ENCODE data around the gene LPXN. TPM values are rescaled to one million over a fixed set of nuclear protein-coding genes. Genes with fewer than 3 reads are reported as not detected.

Gene LPXN
- total RNA-seq, 1 donor from 2014 or later, result 4.7 TPM

GRCh38 chr11:58507355-58507754 lies 68.3 kb downstream of the LPXN start:
- H3K27me3 Mint-ChIP-seq, result peaks cover 19% of the 10 kb centered on the region
- TF ChIP-seq CTCF (conservative IDR thresholded peaks at IDR 0.05), result no peak
- H3K4me3 Mint-ChIP-seq, result no peak overlapping the region
- DNase-seq (ENCODE audit: extremely low spot score, unreplicated experiment), result no peak
- no peaks in the 10 kb centered on the region for H3K9me3 Mint-ChIP-seq
- H3K27ac Mint-ChIP-seq, result no peak overlapping the region
- no peaks in the 10 kb centered on the region for H3K36me3 Mint-ChIP-seq
- no peaks in the 10 kb centered on the region for H3K4me1 Mint-ChIP-seq (ENCODE audit: unreplicated experiment)

GRCh38 chr11:58506935-58507334 lies 68.7 kb downstream of the LPXN start:
- TF ChIP-seq CTCF (conservative IDR thresholded peaks at IDR 0.05), result no peak
- Mint-ChIP-seq H3K27me3 (peaks cover 19% of the 10 kb centered on the region), H3K4me1 (ENCODE audit: unreplicated experiment) (no peaks in the 10 kb centered on the region), H3K9me3 (no peaks in the 10 kb centered on the region), H3K27ac (no peak overlapping the region), H3K4me3 (no peak overlapping the region), H3K36me3 (no peaks in the 10 kb centered on the region)
- DNase-seq (ENCODE audit: extremely low spot score, unreplicated experiment), result no peak

GRCh38 chr11:58505849-58506248 lies 69.8 kb downstream of the LPXN start:
- no peaks in the 10 kb centered on the region for H3K36me3 Mint-ChIP-seq
- peaks cover 19% of the 10 kb centered on the region for H3K27me3 Mint-ChIP-seq
- H3K27ac Mint-ChIP-seq, result no peak overlapping the region
- no peaks in the 10 kb centered on the region for H3K4me1 Mint-ChIP-seq (ENCODE audit: unreplicated experiment)
- no peaks in the 10 kb centered on the region for H3K9me3 Mint-ChIP-seq
- no peak for TF ChIP-seq CTCF (conservative IDR thresholded peaks at IDR 0.05)
- H3K4me3 Mint-ChIP-seq, result no peak overlapping the region
- DNase-seq (ENCODE audit: extremely low spot score, unreplicated experiment), result no peak

DNA sequence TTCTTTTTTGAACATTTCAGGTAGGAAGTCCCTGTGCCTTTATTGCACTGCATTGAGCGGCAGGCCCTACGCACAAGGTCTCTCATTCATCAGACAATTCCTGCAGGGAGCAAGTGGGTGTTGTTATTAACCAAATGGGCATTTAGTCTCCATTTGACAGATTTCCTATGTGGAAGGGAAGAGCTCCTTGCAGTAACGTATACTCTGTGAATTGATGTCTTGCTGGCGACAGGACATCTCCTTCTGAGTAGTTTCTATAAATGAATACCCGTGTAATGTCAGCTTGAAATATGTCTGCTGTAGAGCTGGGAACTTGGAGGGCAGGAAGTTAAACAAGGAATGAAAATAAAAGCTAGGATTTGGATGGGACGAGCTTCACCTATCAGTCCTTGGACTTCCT lies 71.4 kb downstream of the LPXN start:
- Mint-ChIP-seq H3K4me3 (no peak overlapping the region), H3K9me3 (no peaks in the 10 kb centered on the region)
- TF ChIP-seq CTCF (conservative IDR thresholded peaks at IDR 0.05), result no peak

GRCh38 chr11:58503361-58503856 lies 72.2 kb downstream of the LPXN start:
- Mint-ChIP-seq H3K36me3 (no peaks in the 10 kb centered on the region), H3K9me3 (no peaks in the 10 kb centered on the region), H3K4me1 (ENCODE audit: unreplicated experiment) (no peaks in the 10 kb centered on the region), H3K27ac (no peak overlapping the region), H3K4me3 (no peak overlapping the region), H3K27me3 (peaks cover 19% of the 10 kb centered on the region)
- no peak for TF ChIP-seq CTCF (conservative IDR thresholded peaks at IDR 0.05)
- DNase-seq (ENCODE audit: extremely low spot score, unreplicated experiment), result no peak

More for the DNA sequence above, 71.4 kb downstream of the LPXN start:
- DNase-seq (ENCODE audit: extremely low spot score, unreplicated experiment), result no peak
- no peaks in the 10 kb centered on the region for H3K4me1 Mint-ChIP-seq (ENCODE audit: unreplicated experiment)
- H3K36me3 Mint-ChIP-seq, result no peaks in the 10 kb centered on the region
- peaks cover 19% of the 10 kb centered on the region for H3K27me3 Mint-ChIP-seq
- H3K27ac Mint-ChIP-seq, result no peak overlapping the region

- Mint-ChIP-seq H3K27ac (no peak overlapping the region), H3K9me3 (no peaks in the 10 kb centered on the region), H3K4me3 (no peak overlapping the region), H3K27me3 (peaks cover 15% of the 10 kb centered on the region), H3K4me1 (ENCODE audit: unreplicated experiment) (no peaks in the 10 kb centered on the region), H3K36me3 (no peaks in the 10 kb centered on the region)
- no peak for DNase-seq (ENCODE audit: extremely low spot score, unreplicated experiment)
- TF ChIP-seq CTCF (conservative IDR thresholded peaks at IDR 0.05), result no peak
Measured at GRCh38 chr11:58502004-58502403, 73.7 kb downstream of the LPXN start.
